H9 (cell line): ENCODE data around the gene TBL2. TPM values are rescaled to one million over a fixed set of nuclear protein-coding genes. Genes with fewer than 3 reads are reported as not detected.
A peak's percentile ranks its signal among the peaks of the same experiment; 100 is the strongest.

Experiments used
- DNase-seq: peaks from one replicate; pipeline ENCODE4 v3.0.0-alpha.2; 2017
- H2AFZ ChIP-seq: one replicate; pipeline ENCODE4 v1.6.1; 2013; ENCODE audit warnings: mild to moderate bottlenecking, low read length, control low read depth, moderate library complexity
- H2AK5ac ChIP-seq: 2 replicates; pipeline ENCODE4 v1.6.1; 2013; ENCODE audit warnings: low read length, control low read depth, mixed read lengths; ENCODE audit not compliant: insufficient read length
- H2BK120ac ChIP-seq: one replicate; pipeline ENCODE4 v1.6.1; 2013; ENCODE audit warnings: low read depth, mild to moderate bottlenecking, low read length, control low read depth, inconsistent platforms; ENCODE audit not compliant: poor library complexity, severe bottlenecking
- H2BK12ac ChIP-seq: 2 replicates; pipeline ENCODE4 v1.6.1; 2013; ENCODE audit warnings: low read length, control low read depth, mixed read lengths, low read depth; ENCODE audit not compliant: insufficient read length
- H2BK15ac ChIP-seq: 2 replicates; pipeline ENCODE4 v1.6.1; 2013; ENCODE audit warnings: low read depth, low read length, control low read depth
- H2BK20ac ChIP-seq: one replicate; pipeline ENCODE4 v1.6.1; 2013; ENCODE audit warnings: low read depth, mild to moderate bottlenecking, low read length, control low read depth, inconsistent platforms; ENCODE audit not compliant: poor library complexity, severe bottlenecking
- H2BK5ac ChIP-seq: 2 replicates; pipeline ENCODE4 v1.6.1; 2013; ENCODE audit warnings: low read length, control low read depth, mixed read lengths; ENCODE audit not compliant: insufficient read length
- H3K14ac ChIP-seq: 2 replicates; pipeline ENCODE4 v1.6.1; 2013; ENCODE audit warnings: low read length, control low read depth; ENCODE audit not compliant: insufficient read depth
- H3K18ac ChIP-seq: 2 replicates; pipeline ENCODE4 v1.6.1; 2013; ENCODE audit warnings: low read depth, mild to moderate bottlenecking, mixed read lengths, low read length, control low read depth; ENCODE audit not compliant: insufficient read length
- H3K23ac ChIP-seq: 2 replicates; pipeline ENCODE4 v1.6.1; 2013; ENCODE audit warnings: low read length, control low read depth, mixed read lengths, low read depth; ENCODE audit not compliant: insufficient read length
- H3K23me2 ChIP-seq: 2 replicates; pipeline ENCODE4 v1.6.1; 2013; ENCODE audit warnings: low read depth, mild to moderate bottlenecking, mixed read lengths, low read length, control low read depth; ENCODE audit not compliant: insufficient read length, poor library complexity, severe bottlenecking
- H3K27ac ChIP-seq: 2 replicates; pipeline ENCODE4 v1.5.1; 2013; ENCODE audit warnings: low read length, control low read depth, mixed read lengths, low read depth; ENCODE audit not compliant: insufficient read length
- H3K27me3 ChIP-seq: 2 replicates; pipeline ENCODE4 v1.6.1; 2013; ENCODE audit warnings: low read length, control low read depth, inconsistent platforms; ENCODE audit not compliant: insufficient read depth
- H3K4ac ChIP-seq: 2 replicates; pipeline ENCODE4 v1.6.1; 2013; ENCODE audit warnings: low read depth, mild to moderate bottlenecking, control low read depth, inconsistent platforms, low read length, moderate library complexity
- H3K4me1 ChIP-seq: 2 replicates; pipeline ENCODE4 v1.6.1; 2013; ENCODE audit warnings: low read length, control low read depth, inconsistent platforms; ENCODE audit not compliant: insufficient read depth
- H3K4me2 ChIP-seq: 2 replicates; pipeline ENCODE4 v1.6.1; 2013; ENCODE audit warnings: low read length, control low read depth, mixed read lengths; ENCODE audit not compliant: insufficient read length, insufficient read depth
- H3K56ac ChIP-seq: 2 replicates; pipeline ENCODE4 v1.6.1; 2013; ENCODE audit warnings: low read depth, mild to moderate bottlenecking, mixed read lengths, low read length, control low read depth; ENCODE audit not compliant: insufficient read length
- H3K79me1 ChIP-seq: 2 replicates; pipeline ENCODE4 v1.6.1; 2013; ENCODE audit warnings: low read depth, mild to moderate bottlenecking, moderate library complexity, low read length, control low read depth, inconsistent platforms; ENCODE audit not compliant: insufficient read depth, poor library complexity, severe bottlenecking
- H3K79me2 ChIP-seq: 2 replicates; pipeline ENCODE4 v1.6.1; 2013; ENCODE audit warnings: low read length, control low read depth, inconsistent platforms; ENCODE audit not compliant: insufficient read depth
- H3K9ac ChIP-seq: 2 replicates; pipeline ENCODE4 v1.6.1; 2013; ENCODE audit warnings: low read length, control low read depth, mixed read lengths; ENCODE audit not compliant: insufficient read length; ENCODE audit errors: extremely low read depth
- H3K9me3 ChIP-seq: one replicate; pipeline ENCODE4 v1.6.1; 2013; ENCODE audit warnings: low read depth, low read length, inconsistent platforms; ENCODE audit not compliant: control insufficient read depth
- H3T11ph ChIP-seq: one replicate; pipeline ENCODE4 v1.6.1; 2013; ENCODE audit warnings: mild to moderate bottlenecking, low read length, control low read depth, inconsistent platforms
- H4K20me1 ChIP-seq: one replicate; pipeline ENCODE4 v1.6.1; 2013; ENCODE audit not compliant: control insufficient read depth, insufficient read length, insufficient read depth
- H4K5ac ChIP-seq: 2 replicates; pipeline ENCODE4 v1.6.1; 2013; ENCODE audit warnings: low read depth, mild to moderate bottlenecking, mixed read lengths, low read length, control low read depth; ENCODE audit not compliant: insufficient read length
- H4K8ac ChIP-seq: replicated peaks from 2 replicates; pipeline ENCODE4 v1.6.1; 2013; ENCODE audit warnings: low read length, control low read depth, mixed read lengths, low read depth; ENCODE audit not compliant: insufficient read length
- H4K91ac ChIP-seq: 2 replicates; pipeline ENCODE4 v1.6.1; 2013; ENCODE audit warnings: low read depth, mild to moderate bottlenecking, moderate library complexity, mixed read lengths, low read length, control low read depth; ENCODE audit not compliant: insufficient read length
- H3K27ac Mint-ChIP-seq, 3 experiments: 2 replicates in 2 of 3; 3 replicates in 1 of 3; pipeline ENCODE4 v1.8.0; 2020 to 2021; ENCODE audit warnings: mixed read lengths in 3 of 3, mild to moderate bottlenecking in 1 of 3, moderate library complexity in 1 of 3
- H3K27me3 Mint-ChIP-seq: 2 replicates; pipeline ENCODE4 v1.8.0; 2021; ENCODE audit warnings: low read depth, mild to moderate bottlenecking, moderate library complexity, mixed read lengths
- H3K36me3 Mint-ChIP-seq, 3 experiments: 2 replicates in 2 of 3; 3 replicates in 1 of 3; pipeline ENCODE4 v1.8.0; 2020 to 2021; ENCODE audit warnings: low read depth in 3 of 3, mixed read lengths in 3 of 3; ENCODE audit not compliant: insufficient read depth in 1 of 3
- H3K4me1 Mint-ChIP-seq, 2 experiments: 2 replicates each; pipeline ENCODE4 v1.8.0; 2020; ENCODE audit warnings: mixed read lengths in 2 of 2
- H3K4me3 Mint-ChIP-seq, 2 experiments: 2 replicates in 1 of 2; 3 replicates in 1 of 2; pipeline ENCODE4 v1.8.0; 2020 to 2021; ENCODE audit warnings: mild to moderate bottlenecking in 2 of 2, mixed read lengths in 2 of 2, moderate library complexity in 1 of 2
- H3K9me3 Mint-ChIP-seq, 2 experiments: 2 replicates in 1 of 2; 3 replicates in 1 of 2; pipeline ENCODE4 v1.8.0; 2020; ENCODE audit warnings: mild to moderate bottlenecking in 2 of 2, mixed read lengths in 2 of 2, moderate library complexity in 1 of 2
- WGBS: extraction: QIAGEN DNeasy Blood & Tissue Kit; methylation state at CpG from one replicate; pipeline ENCODE4 v1.1.7; 2013; ENCODE audit warnings: missing lambda C conversion rate, low lambda C conversion rate, mixed read lengths; ENCODE audit not compliant: insufficient read length; ENCODE audit errors: extremely low coverage; 5-methylcytosine and 5-hydroxymethylcytosine counted together
- total RNA-seq: library from RNA; stranded (reverse); gene quantifications from 2 replicates; pipeline ENCODE4 v1.2.1, GENCODE V29; 2021
- TF ChIP-seq, protein P1 (sequence below): fragments of 200-600 bp; sonication (generic); conservative IDR thresholded peaks from 3 replicates; pipeline ENCODE4 v1.8.0; 2021; ENCODE audit warnings: antibody characterized with exemption, mild to moderate bottlenecking

TBL2 gene
- total RNA-seq, 1 experiment from 2014 or later = 26.7 TPM

DNA sequence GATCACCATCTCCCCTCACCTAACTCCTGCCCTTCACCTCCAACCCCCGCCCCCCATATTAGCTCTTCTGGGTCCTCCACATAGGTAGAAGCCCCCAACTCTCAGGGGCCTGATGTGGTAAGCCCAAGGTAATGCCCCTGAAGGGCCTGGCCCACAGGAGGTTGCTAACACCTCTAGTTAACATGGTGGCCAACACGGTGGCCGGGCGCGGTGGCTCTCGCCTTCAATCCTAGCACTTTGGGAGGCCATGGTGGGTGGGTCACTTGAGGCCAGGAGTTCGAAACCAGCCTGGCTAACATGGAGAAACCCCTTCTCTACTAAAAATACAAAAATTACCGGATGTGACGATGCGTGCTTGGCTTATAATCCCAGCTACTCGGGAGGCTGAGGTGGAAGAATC is 46.9 kb upstream of the TBL2 start:
- peaks cover 15% of the 10 kb centered on the region for H3K23me2 ChIP-seq
- no peak overlapping the region for H2AK5ac ChIP-seq
- H3T11ph ChIP-seq = no peak overlapping the region
- H4K8ac ChIP-seq = no peak overlapping the region
- no peak overlapping the region for H3K9ac ChIP-seq
- H3K27ac ChIP-seq = no peak overlapping the region
- H2BK12ac ChIP-seq = no peak overlapping the region
- no peak overlapping the region for H2BK15ac ChIP-seq
- no peak overlapping the region for H2BK120ac ChIP-seq
- Mint-ChIP-seq H3K9me3 (no peaks in the 10 kb centered on the region), H3K4me3 (no peak overlapping the region; a peak in 1 of 5 replicates), H3K4me1 (peaks cover 2 to 29% of the 10 kb centered on the region in 2 experiments; a peak in 2 of 4 replicates), H3K27me3 (peaks cover 63% of the 10 kb centered on the region), H3K36me3 (no peaks in the 10 kb centered on the region), H3K27ac (peak overlapping the region in 1 of 3 experiments; percentile 76; a peak in 1 of 7 replicates)
- H3K79me1 ChIP-seq = no peaks in the 10 kb centered on the region
- no peak overlapping the region for H3K56ac ChIP-seq
- H3K9me3 ChIP-seq = no peaks in the 10 kb centered on the region
- no peak overlapping the region for H3K4ac ChIP-seq
- no peak overlapping the region for H2BK20ac ChIP-seq
- no peaks in the 10 kb centered on the region for H3K27me3 ChIP-seq
- TF ChIP-seq, protein P1, sequence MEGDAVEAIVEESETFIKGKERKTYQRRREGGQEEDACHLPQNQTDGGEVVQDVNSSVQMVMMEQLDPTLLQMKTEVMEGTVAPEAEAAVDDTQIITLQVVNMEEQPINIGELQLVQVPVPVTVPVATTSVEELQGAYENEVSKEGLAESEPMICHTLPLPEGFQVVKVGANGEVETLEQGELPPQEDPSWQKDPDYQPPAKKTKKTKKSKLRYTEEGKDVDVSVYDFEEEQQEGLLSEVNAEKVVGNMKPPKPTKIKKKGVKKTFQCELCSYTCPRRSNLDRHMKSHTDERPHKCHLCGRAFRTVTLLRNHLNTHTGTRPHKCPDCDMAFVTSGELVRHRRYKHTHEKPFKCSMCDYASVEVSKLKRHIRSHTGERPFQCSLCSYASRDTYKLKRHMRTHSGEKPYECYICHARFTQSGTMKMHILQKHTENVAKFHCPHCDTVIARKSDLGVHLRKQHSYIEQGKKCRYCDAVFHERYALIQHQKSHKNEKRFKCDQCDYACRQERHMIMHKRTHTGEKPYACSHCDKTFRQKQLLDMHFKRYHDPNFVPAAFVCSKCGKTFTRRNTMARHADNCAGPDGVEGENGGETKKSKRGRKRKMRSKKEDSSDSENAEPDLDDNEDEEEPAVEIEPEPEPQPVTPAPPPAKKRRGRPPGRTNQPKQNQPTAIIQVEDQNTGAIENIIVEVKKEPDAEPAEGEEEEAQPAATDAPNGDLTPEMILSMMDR = no peak
- H3K14ac ChIP-seq = no peak overlapping the region
- H4K91ac ChIP-seq = no peak overlapping the region
- H4K20me1 ChIP-seq = no peaks in the 10 kb centered on the region
- no peak overlapping the region for H3K4me2 ChIP-seq
- DNase-seq = no peak
- no peak overlapping the region for H4K5ac ChIP-seq
- H2AFZ ChIP-seq = no peak overlapping the region
- H2BK5ac ChIP-seq = no peak overlapping the region
- no CpG with 5 or more reads among the region's 11 CpGs for WGBS
- H3K4me1 ChIP-seq = no peaks in the 10 kb centered on the region; the same call in 1 of the 2 replicates
- H3K23ac ChIP-seq = no peak overlapping the region
- H3K18ac ChIP-seq = no peak overlapping the region
- no peaks in the 10 kb centered on the region for H3K79me2 ChIP-seq
